Spleen (tissue), 7 donors: ENCODE data around the gene CLCN5.

ENCODE experiments used
- CTCF ChIP-seq, 11 experiments: fragments of 200-600 bp in 7 of 11; fragments of 450-650 bp in 4 of 11; sonication (generic) in 4 of 11; IDR thresholded peaks in 8 of 11; conservative IDR thresholded peaks in 3 of 11; 1 replicate in 7 of 11; 2 replicates in 4 of 11; pipeline versions ENCODE4 v1.4.0 to v1.8.0; 2016 to 2021; ENCODE audit warnings: antibody characterized with exemption in 11 of 11, inconsistent platforms in 4 of 11, mild to moderate bottlenecking in 1 of 11
- POLR2A ChIP-seq, 3 donors: fragments of 450-650 bp; IDR thresholded peaks; one replicate each; pipeline ENCODE4 v1.5.1; 2017; ENCODE audit warnings: antibody characterized with exemption in 3 of 3, mild to moderate bottlenecking in 1 of 3
- donor health status: DM: no; HTN: no; CAD: no; lungs with moderate emphysema.
- donor health status: DM: no; HTN: no; CAD: no.
- donor health status: DM: no; HTN: no; CAD: no.

GRCh38 chrX:50099331-50099730, 176.9 kb downstream of the CLCN5 start:
- no peak for TF ChIP-seq CTCF (IDR thresholded peaks at IDR 0.05 in 8 of 11, conservative IDR thresholded peaks at IDR 0.05 in 3 of 11)
- no peak for TF ChIP-seq POLR2A (IDR thresholded peaks at IDR 0.05)
